Superior temporal gyrus (tissue), 1 donor: Measurements from ENCODE around the gene PDCD4.
"Not testable (repeated sequence)": the region's sequence is repeated elsewhere in the genome, so short reads cannot be mapped to it uniquely, and the experiment has no call there.

Source experiments
- DNase-seq: peaks from one replicate; pipeline ENCODE4 v3.0.0-alpha.2; 2016; ENCODE audit errors: extremely low spot score

The PDCD4 gene

GRCh38 chr10:110881905-110882304, 10.2 kb downstream of the PDCD4 start:
- no peak for DNase-seq

GRCh38 chr10:110883924-110884323, 12.2 kb downstream of the PDCD4 start:
- DNase-seq = no peak

- DNase-seq = no peak
Measured at GRCh38 chr10:110885932-110886674, 14.4 kb downstream of the PDCD4 start.

GRCh38 chr10:110887560-110887959, 15.8 kb downstream of the PDCD4 start:
- no peak for DNase-seq

GRCh38 chr10:110892602-110893288, 21.0 kb downstream of the PDCD4 start:
- no peak for DNase-seq

GRCh38 chr10:110893559-110894179, 21.9 kb downstream of the PDCD4 start:
- peak; percentile 92 for DNase-seq

- no peak for DNase-seq
Measured at GRCh38 chr10:110897184-110897583, 25.5 kb downstream of the PDCD4 start.

GRCh38 chr10:110898391-110898790, 26.7 kb downstream of the PDCD4 start:
- no peak for DNase-seq

- DNase-seq = no peak
Measured at GRCh38 chr10:110900983-110901382, 29.3 kb downstream of the PDCD4 start.

- DNase-seq = no peak
Measured at GRCh38 chr10:110901954-110902819, 30.5 kb downstream of the PDCD4 start.

- no peak for DNase-seq
Measured at GRCh38 chr10:110903280-110904278, 31.9 kb downstream of the PDCD4 start.

- DNase-seq = no peak
Measured at GRCh38 chr10:110910138-110910537, 38.4 kb downstream of the PDCD4 start.

GRCh38 chr10:110912374-110912773, 40.6 kb downstream of the PDCD4 start:
- DNase-seq = no peak

GRCh38 chr10:110914431-110914830, 42.7 kb downstream of the PDCD4 start:
- no peak for DNase-seq

- DNase-seq = no peak
Measured at GRCh38 chr10:110915035-110915434, 43.3 kb downstream of the PDCD4 start.

- DNase-seq = not testable (repeated sequence)
Measured at GRCh38 chr10:110915600-110915999, 43.9 kb downstream of the PDCD4 start.

- DNase-seq = no peak
Measured at GRCh38 chr10:110916554-110917346, 45.0 kb downstream of the PDCD4 start.

- DNase-seq = peak; percentile 72
Measured at GRCh38 chr10:110918269-110918642, 46.5 kb downstream of the PDCD4 start.

GRCh38 chr10:110918643-110919348, 47.1 kb downstream of the PDCD4 start, which contains the start of gene BBIP1:
BBIP1 (minus strand) TSS chr10:110919180; CDS start chr10:110918157, 1,023 bp downstream.
- peak; percentile 100 for DNase-seq
